ENCODE results near the gene NSUN2.
"Not testable (repeated sequence)": the region's sequence is repeated elsewhere in the genome, so short reads cannot be mapped to it uniquely, and the experiment has no call there.

DNA sequence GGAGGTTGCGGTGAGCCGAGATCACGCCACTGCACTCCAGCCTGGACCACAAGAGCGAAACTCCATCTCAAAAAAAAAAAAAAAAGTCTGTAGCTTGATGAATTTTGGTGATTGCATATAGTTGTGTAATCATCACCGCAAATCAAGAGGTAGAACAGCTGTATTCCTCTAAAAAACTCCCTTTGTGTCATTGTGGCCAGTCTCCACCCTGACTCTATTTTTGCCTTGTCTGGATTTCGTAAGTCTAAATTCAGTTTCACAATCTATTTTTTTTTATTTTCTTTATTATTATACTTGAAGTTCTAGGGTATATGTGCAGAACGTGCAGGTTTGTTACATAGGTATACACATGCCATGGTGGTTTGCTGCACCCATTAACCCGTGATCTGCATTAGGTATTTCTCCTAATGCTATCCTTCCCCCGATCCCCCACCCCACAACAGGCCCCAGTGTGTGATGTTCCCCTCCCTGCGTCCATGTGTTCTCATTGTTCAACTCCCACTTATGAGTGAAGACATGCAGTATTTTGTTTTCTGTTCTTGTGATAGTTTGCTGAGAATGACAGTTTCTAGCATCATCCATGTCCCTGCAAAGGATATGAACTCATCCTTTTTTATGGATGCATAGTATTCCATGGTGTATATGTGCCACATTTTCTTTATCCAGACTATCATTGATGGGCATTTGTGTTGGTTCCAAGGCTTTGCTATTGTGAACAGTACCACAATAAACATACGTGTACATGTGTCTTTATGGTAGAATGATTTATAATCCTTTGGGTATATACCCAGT is 12.9 kb upstream of the NSUN2 start:
- TF ChIP-seq POLR2AphosphoS5 (IDR thresholded peaks at IDR 0.05): not testable (repeated sequence)
- TF ChIP-seq, protein P1, sequence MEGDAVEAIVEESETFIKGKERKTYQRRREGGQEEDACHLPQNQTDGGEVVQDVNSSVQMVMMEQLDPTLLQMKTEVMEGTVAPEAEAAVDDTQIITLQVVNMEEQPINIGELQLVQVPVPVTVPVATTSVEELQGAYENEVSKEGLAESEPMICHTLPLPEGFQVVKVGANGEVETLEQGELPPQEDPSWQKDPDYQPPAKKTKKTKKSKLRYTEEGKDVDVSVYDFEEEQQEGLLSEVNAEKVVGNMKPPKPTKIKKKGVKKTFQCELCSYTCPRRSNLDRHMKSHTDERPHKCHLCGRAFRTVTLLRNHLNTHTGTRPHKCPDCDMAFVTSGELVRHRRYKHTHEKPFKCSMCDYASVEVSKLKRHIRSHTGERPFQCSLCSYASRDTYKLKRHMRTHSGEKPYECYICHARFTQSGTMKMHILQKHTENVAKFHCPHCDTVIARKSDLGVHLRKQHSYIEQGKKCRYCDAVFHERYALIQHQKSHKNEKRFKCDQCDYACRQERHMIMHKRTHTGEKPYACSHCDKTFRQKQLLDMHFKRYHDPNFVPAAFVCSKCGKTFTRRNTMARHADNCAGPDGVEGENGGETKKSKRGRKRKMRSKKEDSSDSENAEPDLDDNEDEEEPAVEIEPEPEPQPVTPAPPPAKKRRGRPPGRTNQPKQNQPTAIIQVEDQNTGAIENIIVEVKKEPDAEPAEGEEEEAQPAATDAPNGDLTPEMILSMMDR (IDR thresholded peaks at IDR 0.05): not testable (repeated sequence)

Measured in transverse colon (tissue), 4 donors.